BJ (cell line): ENCODE measurements around the gene SPATA2. TPM values are rescaled to one million over a fixed set of nuclear protein-coding genes. Genes with fewer than 3 reads are reported as not detected.
A peak's percentile ranks its signal among the peaks of the same experiment; 100 is the strongest.

Source experiments
- CTCF ChIA-PET: fragments of 350-600 bp; formaldehyde crosslinking; extraction: SDS; loops from one replicate; lab custom pipeline; 2021; ENCODE audit warnings: antibody characterized with exemption, inconsistent platforms; lab: Yijun Ruan, JAX
- POLR2A ChIA-PET: fragments of 300-600 bp; sonication (Branson Sonifier 250); formaldehyde crosslinking; extraction: SDS; loops from one replicate; lab custom pipeline; 2021; ENCODE audit warnings: antibody characterized with exemption; lab: Charles Lee
- DNase-seq: peaks from one replicate; pipeline ENCODE4 v3.0.0-alpha.2; 2011; ENCODE audit warnings: low read depth
- H3K27me3 ChIP-seq: 2 replicates; pipeline ENCODE4 v1.6.0; 2011; ENCODE audit warnings: low read length; ENCODE audit not compliant: control insufficient read depth, insufficient read depth
- H3K36me3 ChIP-seq: 2 replicates; pipeline ENCODE4 v1.5.1; 2011; ENCODE audit warnings: low read length; ENCODE audit not compliant: control insufficient read depth, insufficient read depth
- H3K4me3 ChIP-seq: 2 replicates; pipeline ENCODE4 v1.5.1; 2011; ENCODE audit warnings: low read depth, mild to moderate bottlenecking, control low read depth, low read length
- polyA plus RNA-seq: library from polyadenylated mRNA; depleted of rRNA; stranded (reverse); fragments of >200 nt; gene quantifications from 2 replicates; pipeline ENCODE4 v1.2.3, GENCODE V29; 2011
- TF ChIP-seq, protein P1 (sequence below): IDR thresholded peaks from 2 replicates; pipeline ENCODE4 v1.5.1; 2011; ENCODE audit warnings: low read depth, mild to moderate bottlenecking, control low read depth, inconsistent platforms, low read length, moderate library complexity; ENCODE audit not compliant: insufficient read depth

The SPATA2 gene
- polyA plus RNA-seq, 1 experiment: 5.7 TPM

GRCh38 chr20:49937027-49937929, 21.9 kb upstream of the SPATA2 start:
- TF ChIP-seq, protein P1, sequence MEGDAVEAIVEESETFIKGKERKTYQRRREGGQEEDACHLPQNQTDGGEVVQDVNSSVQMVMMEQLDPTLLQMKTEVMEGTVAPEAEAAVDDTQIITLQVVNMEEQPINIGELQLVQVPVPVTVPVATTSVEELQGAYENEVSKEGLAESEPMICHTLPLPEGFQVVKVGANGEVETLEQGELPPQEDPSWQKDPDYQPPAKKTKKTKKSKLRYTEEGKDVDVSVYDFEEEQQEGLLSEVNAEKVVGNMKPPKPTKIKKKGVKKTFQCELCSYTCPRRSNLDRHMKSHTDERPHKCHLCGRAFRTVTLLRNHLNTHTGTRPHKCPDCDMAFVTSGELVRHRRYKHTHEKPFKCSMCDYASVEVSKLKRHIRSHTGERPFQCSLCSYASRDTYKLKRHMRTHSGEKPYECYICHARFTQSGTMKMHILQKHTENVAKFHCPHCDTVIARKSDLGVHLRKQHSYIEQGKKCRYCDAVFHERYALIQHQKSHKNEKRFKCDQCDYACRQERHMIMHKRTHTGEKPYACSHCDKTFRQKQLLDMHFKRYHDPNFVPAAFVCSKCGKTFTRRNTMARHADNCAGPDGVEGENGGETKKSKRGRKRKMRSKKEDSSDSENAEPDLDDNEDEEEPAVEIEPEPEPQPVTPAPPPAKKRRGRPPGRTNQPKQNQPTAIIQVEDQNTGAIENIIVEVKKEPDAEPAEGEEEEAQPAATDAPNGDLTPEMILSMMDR: no peak
- ChIA-PET POLR2A (interaction anchor here (0.5 kb wide), 1 partner anchor 59 kb away, joined by 6 read pairs; no protein-coding TSS in a partner anchor), CTCF (interaction anchor here (1.0 kb wide), 1 partner anchor 134 kb away, joined by 4 read pairs; no protein-coding TSS in a partner anchor)
- Histone ChIP-seq H3K4me3 (peak overlapping the region; percentile 96), H3K27me3 (no peaks in the 10 kb centered on the region), H3K36me3 (peaks cover 9% of the 10 kb centered on the region)
- DNase-seq: no peak

- H3K36me3 ChIP-seq: peaks cover 6% of the 10 kb centered on the region
- TF ChIP-seq, protein P1: no peak
- DNase-seq: no peak
- ChIA-PET POLR2A (interaction anchor here (0.5 to 0.6 kb wide), 2 partner anchors 60 to 218 kb away, joined by 6 to 12 read pairs; no protein-coding TSS in a partner anchor), CTCF (interaction anchor here (0.8 kb wide), 1 partner anchor 17 kb away, joined by 3 read pairs; no protein-coding TSS in a partner anchor)
- peak within 1 kb of the TSS; percentile 96 for H3K4me3 ChIP-seq
- no peaks in the 10 kb centered on the region for H3K27me3 ChIP-seq
Measured at GRCh38 chr20:49936153-49937026, 21.1 kb upstream of the SPATA2 start, which contains the start of gene RNF114. Gene RNF114 (plus strand): TSS chr20:49936397. CDS start chr20:49936413, 16 bp downstream.

DNA sequence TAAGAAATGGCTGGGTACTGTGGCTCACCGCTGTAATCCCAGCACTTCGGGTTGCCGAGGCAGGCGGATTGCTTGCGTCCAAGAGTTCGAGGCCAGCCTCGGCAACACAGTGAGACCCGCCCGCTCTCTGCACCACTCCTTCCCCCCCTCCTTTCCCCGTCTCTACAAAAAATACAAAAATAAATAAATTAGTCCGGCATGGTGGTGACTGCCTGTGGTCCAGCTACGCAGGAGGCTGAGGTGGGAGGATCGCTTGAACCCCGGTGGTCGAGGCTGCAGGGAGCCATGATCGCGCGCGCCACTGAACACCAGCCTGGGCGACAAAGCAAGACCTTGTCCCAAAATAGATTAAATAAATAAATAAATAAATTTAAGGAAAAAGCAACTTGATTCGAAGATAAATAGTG, 20.4 kb upstream of the SPATA2 start:
- DNase-seq: no peak
- Histone ChIP-seq H3K4me3 (peak overlapping the region; percentile 28), H3K36me3 (peaks cover 3% of the 10 kb centered on the region), H3K27me3 (no peaks in the 10 kb centered on the region)
- ChIA-PET CTCF (interaction anchor here (0.8 kb wide), 1 partner anchor 18 kb away, joined by 3 read pairs; no protein-coding TSS in a partner anchor), POLR2A (interaction anchor here (0.6 kb wide), 1 partner anchor 219 kb away, joined by 12 read pairs; no protein-coding TSS in a partner anchor)
- TF ChIP-seq, protein P1: no peak

DNA sequence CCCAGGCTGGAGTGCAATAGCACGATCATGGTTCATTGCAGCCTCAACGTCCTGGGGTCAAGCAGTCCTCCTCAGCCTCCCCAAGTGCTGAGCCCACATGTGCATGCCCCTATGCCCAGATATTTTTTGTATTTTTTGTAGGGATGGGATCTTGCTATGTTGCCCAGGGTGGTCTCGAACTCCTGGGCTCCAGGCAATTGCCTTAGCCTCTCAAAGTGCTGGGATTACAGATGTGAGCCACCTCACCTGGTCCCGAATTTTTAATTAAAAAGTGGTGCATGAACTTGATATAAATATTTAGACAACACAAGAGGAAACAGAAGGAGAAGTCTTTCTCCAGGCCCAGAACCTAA, 13.8 kb upstream of the SPATA2 start:
- no peak for DNase-seq
- Histone ChIP-seq H3K4me3 (no peak overlapping the region), H3K27me3 (no peaks in the 10 kb centered on the region), H3K36me3 (no peaks in the 10 kb centered on the region)
- POLR2A ChIA-PET: no interaction called here
- CTCF ChIA-PET: interaction anchor here (0.7 kb wide), 1 partner anchor 13 kb away, joined by 3 read pairs; no protein-coding TSS in a partner anchor
- TF ChIP-seq, protein P1: no peak
